ENCODE data around the gene ANKRD60.

Gene ANKRD60

GRCh38 chr20:58264271-58264670 is 35.8 kb upstream of the ANKRD60 start:
- TF ChIP-seq RAD21 (IDR thresholded peaks at IDR 0.05; ENCODE audit: low read depth), result no peak

- no peak for TF ChIP-seq ZBTB7A (IDR thresholded peaks at IDR 0.05; ENCODE audit: low read depth)
- no peak for TF ChIP-seq TCF12 (IDR thresholded peaks at IDR 0.05; ENCODE audit: low read depth)
- no peak for TF ChIP-seq EGR1 (IDR thresholded peaks at IDR 0.05)
- no peak for TF ChIP-seq NFIC (IDR thresholded peaks at IDR 0.05)
- TF ChIP-seq CREB1 (IDR thresholded peaks at IDR 0.05; ENCODE audit: low read depth), result no peak
- TF ChIP-seq FOXM1 (IDR thresholded peaks at IDR 0.05; ENCODE audit: borderline replicate concordance, low read depth), result no peak
- no peak for TF ChIP-seq YY1 (IDR thresholded peaks at IDR 0.05; ENCODE audit: low read depth)
- no peak for TF ChIP-seq CEBPB (IDR thresholded peaks at IDR 0.05)
- no peak for TF ChIP-seq TEAD4 (IDR thresholded peaks at IDR 0.05)
- no peak for TF ChIP-seq RAD21 (IDR thresholded peaks at IDR 0.05; ENCODE audit: low read depth)
- TF ChIP-seq REST (IDR thresholded peaks at IDR 0.05; ENCODE audit: low read depth), result no peak
- no peak for TF ChIP-seq TAF1 (IDR thresholded peaks at IDR 0.05; ENCODE audit: low read depth)
- no peak for TF ChIP-seq USF1 (IDR thresholded peaks at IDR 0.05)
- TF ChIP-seq EP300 (IDR thresholded peaks at IDR 0.05; ENCODE audit: borderline replicate concordance), result no peak
Observed at GRCh38 chr20:58261660-58262059, 33.2 kb upstream of the ANKRD60 start.

- TF ChIP-seq ZBTB7A (IDR thresholded peaks at IDR 0.05; ENCODE audit: low read depth) (no peak), YY1 (IDR thresholded peaks at IDR 0.05; ENCODE audit: low read depth) (no peak), CREB1 (IDR thresholded peaks at IDR 0.05; ENCODE audit: low read depth) (no peak), REST (IDR thresholded peaks at IDR 0.05; ENCODE audit: low read depth) (no peak), TCF12 (IDR thresholded peaks at IDR 0.05; ENCODE audit: low read depth) (no peak), USF1 (IDR thresholded peaks at IDR 0.05) (no peak), TEAD4 (IDR thresholded peaks at IDR 0.05) (no peak), NFIC (IDR thresholded peaks at IDR 0.05) (no peak), MAX (IDR thresholded peaks at IDR 0.05) (no peak), TAF1 (IDR thresholded peaks at IDR 0.05; ENCODE audit: low read depth) (no peak), FOXM1 (IDR thresholded peaks at IDR 0.05; ENCODE audit: borderline replicate concordance, low read depth) (no peak), EP300 (IDR thresholded peaks at IDR 0.05; ENCODE audit: borderline replicate concordance) (no peak), CEBPB (IDR thresholded peaks at IDR 0.05) (no peak), EGR1 (IDR thresholded peaks at IDR 0.05) (no peak), RAD21 (IDR thresholded peaks at IDR 0.05; ENCODE audit: low read depth) (no peak)
Observed at GRCh38 chr20:58260006-58260405, 31.6 kb upstream of the ANKRD60 start.

- TF ChIP-seq TEAD4 (IDR thresholded peaks at IDR 0.05), result no peak
- no peak for TF ChIP-seq FOXM1 (IDR thresholded peaks at IDR 0.05; ENCODE audit: borderline replicate concordance, low read depth)
- no peak for TF ChIP-seq ZBTB7A (IDR thresholded peaks at IDR 0.05; ENCODE audit: low read depth)
- TF ChIP-seq CEBPB (IDR thresholded peaks at IDR 0.05), result no peak
- no peak for TF ChIP-seq REST (IDR thresholded peaks at IDR 0.05; ENCODE audit: low read depth)
- no peak for TF ChIP-seq TCF12 (IDR thresholded peaks at IDR 0.05; ENCODE audit: low read depth)
- TF ChIP-seq EGR1 (IDR thresholded peaks at IDR 0.05), result no peak
- TF ChIP-seq MAX (IDR thresholded peaks at IDR 0.05), result no peak
- TF ChIP-seq YY1 (IDR thresholded peaks at IDR 0.05; ENCODE audit: low read depth), result no peak
- TF ChIP-seq CREB1 (IDR thresholded peaks at IDR 0.05; ENCODE audit: low read depth), result no peak
- no peak for TF ChIP-seq USF1 (IDR thresholded peaks at IDR 0.05)
- TF ChIP-seq TAF1 (IDR thresholded peaks at IDR 0.05; ENCODE audit: low read depth), result no peak
- TF ChIP-seq EP300 (IDR thresholded peaks at IDR 0.05; ENCODE audit: borderline replicate concordance), result no peak
- no peak for TF ChIP-seq RAD21 (IDR thresholded peaks at IDR 0.05; ENCODE audit: low read depth)
- no peak for TF ChIP-seq NFIC (IDR thresholded peaks at IDR 0.05)
Observed at GRCh38 chr20:58256842-58257241, 28.4 kb upstream of the ANKRD60 start.
